OCI-LY1 (cell line): Measurements from ENCODE around the gene EBF3.

Experiments
- H2AFZ ChIP-seq: fragments of 200-600 bp; sonication (generic), shearing (Covaris generic); 2 replicates; pipeline ENCODE4 v1.6.0; 2014; ENCODE audit warnings: antibody characterized with exemption, mild to moderate bottlenecking, low read length
- H3F3A ChIP-seq: fragments of 200-600 bp; sonication (generic), shearing (Covaris generic); 2 replicates; pipeline ENCODE4 v1.6.0; 2014; ENCODE audit warnings: mild to moderate bottlenecking, antibody characterized with exemption, low read length, moderate library complexity; ENCODE audit not compliant: insufficient read depth
- H3K27ac ChIP-seq: fragments of 200-600 bp; sonication (generic); 2 replicates; pipeline ENCODE4 v1.5.1; 2014; ENCODE audit warnings: low read length, mixed run types, mild to moderate bottlenecking, low read depth; ENCODE audit not compliant: poor library complexity, severe bottlenecking
- H3K27me3 ChIP-seq: fragments of 200-600 bp; sonication (generic); 2 replicates; pipeline ENCODE4 v1.6.0; 2014; ENCODE audit warnings: antibody characterized with exemption, mild to moderate bottlenecking, low read length, moderate library complexity; ENCODE audit not compliant: insufficient read depth
- H3K36me3 ChIP-seq: fragments of 200-600 bp; sonication (generic); 2 replicates; pipeline ENCODE4 v1.6.1; 2014; ENCODE audit warnings: mild to moderate bottlenecking, antibody characterized with exemption, low read length, moderate library complexity, mixed read lengths; ENCODE audit not compliant: insufficient read depth
- H3K4me1 ChIP-seq: fragments of 200-600 bp; sonication (generic); 2 replicates; pipeline ENCODE4 v1.5.1; 2014; ENCODE audit warnings: mild to moderate bottlenecking, low read length, moderate library complexity; ENCODE audit not compliant: insufficient read depth, severe bottlenecking
- H3K4me2 ChIP-seq: fragments of 200-600 bp; sonication (generic), shearing (Covaris generic); 2 replicates; pipeline ENCODE4 v1.6.1; 2014; ENCODE audit warnings: low read length
- H3K4me3 ChIP-seq: fragments of 200-600 bp; sonication (generic); 2 replicates; pipeline ENCODE4 v1.5.1; 2014; ENCODE audit warnings: low read length, low read depth, mild to moderate bottlenecking, mixed read lengths; ENCODE audit not compliant: poor library complexity, severe bottlenecking
- H3K79me2 ChIP-seq: fragments of 200-600 bp; shearing (Covaris generic); 2 replicates; pipeline ENCODE4 v1.6.1; 2016; ENCODE audit warnings: mixed run types, low read length, mixed read lengths; ENCODE audit not compliant: insufficient read depth
- H3K9ac ChIP-seq: fragments of 200-600 bp; sonication (generic), shearing (Covaris generic); 2 replicates; pipeline ENCODE4 v1.6.1; 2014; ENCODE audit warnings: mild to moderate bottlenecking, low read length, mixed read lengths
- H3K9me2 ChIP-seq: fragments of 200-600 bp; sonication (generic), shearing (Covaris generic); 2 replicates; pipeline ENCODE4 v1.6.1; 2014; ENCODE audit warnings: low read depth, mild to moderate bottlenecking, low read length, mixed read lengths
- H3K9me3 ChIP-seq: fragments of 200-600 bp; shearing (Covaris generic); 2 replicates; pipeline ENCODE4 v1.6.1; 2014; ENCODE audit warnings: low read length, mixed read lengths
- H4K20me1 ChIP-seq: fragments of 200-600 bp; sonication (generic), shearing (Covaris generic); 2 replicates; pipeline ENCODE4 v1.6.0; 2016; ENCODE audit warnings: mild to moderate bottlenecking, low read length; ENCODE audit not compliant: insufficient read depth
- CTCF ChIP-seq: fragments of 200-600 bp; sonication (generic), shearing (Covaris generic); IDR thresholded peaks from 2 replicates; pipeline ENCODE4 v1.5.1; 2017; ENCODE audit warnings: mild to moderate bottlenecking, antibody characterized with exemption, low read length, moderate library complexity, mixed read lengths
- EZH2 ChIP-seq: fragments of 200-600 bp; sonication (generic), shearing (Covaris generic); IDR thresholded peaks from 2 replicates; pipeline ENCODE4 v1.8.0; 2017; ENCODE audit warnings: borderline replicate concordance, mixed run types, mild to moderate bottlenecking, antibody characterized with exemption, low read length, moderate library complexity, mixed read lengths

The EBF3 gene

DNA sequence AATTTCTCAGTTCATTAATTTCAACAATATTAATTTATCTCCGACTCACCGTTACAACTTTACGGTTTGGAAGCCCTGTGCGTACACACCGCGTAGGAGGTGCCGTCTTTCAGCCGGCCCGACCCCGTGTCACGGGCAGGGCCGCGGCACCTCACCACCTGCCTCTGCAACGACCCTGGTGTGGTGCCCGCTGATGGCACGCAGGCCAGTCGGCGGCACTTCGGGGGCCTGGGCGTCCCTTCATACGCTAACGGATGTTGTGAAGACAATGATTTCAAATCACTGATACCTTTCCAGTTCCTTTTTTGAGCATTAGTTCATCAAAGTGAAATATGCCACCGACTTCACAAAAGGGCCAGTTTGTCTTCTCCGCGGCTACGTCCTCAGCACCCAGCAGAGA is 125.3 kb downstream of the EBF3 start:
- no peak overlapping the region for H3K4me2 ChIP-seq
- no peak overlapping the region for H3K27ac ChIP-seq
- H2AFZ ChIP-seq, result no peak overlapping the region
- no peaks in the 10 kb centered on the region for H3K9me2 ChIP-seq
- H3K27me3 ChIP-seq, result no peaks in the 10 kb centered on the region
- no peaks in the 10 kb centered on the region for H3K9me3 ChIP-seq
- H3K4me3 ChIP-seq, result no peak overlapping the region
- H3K36me3 ChIP-seq, result no peaks in the 10 kb centered on the region
- no peak overlapping the region for H3K9ac ChIP-seq
- H3K4me1 ChIP-seq, result no peaks in the 10 kb centered on the region
- no peaks in the 10 kb centered on the region for H3K79me2 ChIP-seq
- H3F3A ChIP-seq, result no peaks in the 10 kb centered on the region
- no peaks in the 10 kb centered on the region for H4K20me1 ChIP-seq
- TF ChIP-seq CTCF (no peak), EZH2 (no peak)

DNA sequence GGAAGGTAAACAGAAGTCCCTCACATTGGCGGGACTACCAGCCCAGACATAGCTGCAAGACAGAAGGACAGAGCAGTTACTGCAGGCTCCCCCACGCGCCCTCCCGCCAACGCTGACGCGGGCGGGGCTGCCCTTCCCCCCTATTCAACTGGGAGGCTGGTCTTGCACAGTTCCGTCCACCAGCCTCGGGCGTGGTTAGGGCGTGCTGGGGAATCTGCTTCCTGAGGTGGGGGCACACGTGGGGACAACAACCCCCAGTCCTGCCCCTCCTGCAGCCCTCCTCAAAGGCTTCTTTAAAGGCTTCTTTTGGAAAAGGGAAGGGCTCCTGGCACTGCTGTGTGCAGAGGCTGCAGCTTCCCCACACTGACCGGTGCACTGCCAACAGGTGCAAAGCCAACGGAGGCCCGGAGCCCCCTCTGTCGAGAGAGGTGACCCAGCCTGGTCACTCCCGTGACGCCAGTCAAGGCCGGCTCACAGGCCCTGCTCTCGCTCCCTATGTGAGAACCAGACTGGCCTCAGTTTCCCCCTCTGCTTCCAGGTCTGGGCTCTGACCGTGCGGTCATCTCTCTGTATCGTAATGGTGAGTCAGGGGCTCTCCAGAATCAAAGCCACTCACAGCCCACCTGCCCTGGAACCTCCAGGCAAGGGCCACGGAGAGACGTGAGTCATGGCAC is 126.0 kb downstream of the EBF3 start:
- Histone ChIP-seq H3K36me3 (no peaks in the 10 kb centered on the region), H3F3A (no peaks in the 10 kb centered on the region), H3K9me2 (no peaks in the 10 kb centered on the region), H3K4me1 (no peaks in the 10 kb centered on the region), H3K9me3 (no peaks in the 10 kb centered on the region), H3K79me2 (no peaks in the 10 kb centered on the region), H4K20me1 (no peaks in the 10 kb centered on the region), H3K9ac (no peak overlapping the region), H3K27me3 (no peaks in the 10 kb centered on the region), H3K27ac (no peak overlapping the region), H3K4me3 (no peak overlapping the region), H2AFZ (no peak overlapping the region), H3K4me2 (no peak overlapping the region)
- TF ChIP-seq CTCF (no peak), EZH2 (no peak)

GRCh38 chr10:129836253-129836652 is 127.8 kb downstream of the EBF3 start:
- Histone ChIP-seq H3K27me3 (no peaks in the 10 kb centered on the region), H3K79me2 (no peaks in the 10 kb centered on the region), H3K9me2 (no peaks in the 10 kb centered on the region), H3K4me2 (no peak overlapping the region), H3K4me3 (no peak overlapping the region), H4K20me1 (no peaks in the 10 kb centered on the region), H3F3A (no peaks in the 10 kb centered on the region), H3K9me3 (no peaks in the 10 kb centered on the region), H3K9ac (no peak overlapping the region), H3K36me3 (no peaks in the 10 kb centered on the region), H3K4me1 (no peaks in the 10 kb centered on the region), H2AFZ (no peak overlapping the region), H3K27ac (no peak overlapping the region)
- TF ChIP-seq CTCF, result no peak
- no peak for TF ChIP-seq EZH2
